GM18520 (cell line): ENCODE results near the gene MVD.

Experiments used
- ATAC-seq: cut with Tn5 transposase; IDR thresholded peaks from one replicate; pipeline ENCODE4 v1.9.1; 2021; ENCODE audit not compliant: unreplicated experiment

The MVD gene

GRCh38 chr16:88655733-88656281 lies 7.1 kb downstream of the MVD start:
- no peak for ATAC-seq

DNA sequence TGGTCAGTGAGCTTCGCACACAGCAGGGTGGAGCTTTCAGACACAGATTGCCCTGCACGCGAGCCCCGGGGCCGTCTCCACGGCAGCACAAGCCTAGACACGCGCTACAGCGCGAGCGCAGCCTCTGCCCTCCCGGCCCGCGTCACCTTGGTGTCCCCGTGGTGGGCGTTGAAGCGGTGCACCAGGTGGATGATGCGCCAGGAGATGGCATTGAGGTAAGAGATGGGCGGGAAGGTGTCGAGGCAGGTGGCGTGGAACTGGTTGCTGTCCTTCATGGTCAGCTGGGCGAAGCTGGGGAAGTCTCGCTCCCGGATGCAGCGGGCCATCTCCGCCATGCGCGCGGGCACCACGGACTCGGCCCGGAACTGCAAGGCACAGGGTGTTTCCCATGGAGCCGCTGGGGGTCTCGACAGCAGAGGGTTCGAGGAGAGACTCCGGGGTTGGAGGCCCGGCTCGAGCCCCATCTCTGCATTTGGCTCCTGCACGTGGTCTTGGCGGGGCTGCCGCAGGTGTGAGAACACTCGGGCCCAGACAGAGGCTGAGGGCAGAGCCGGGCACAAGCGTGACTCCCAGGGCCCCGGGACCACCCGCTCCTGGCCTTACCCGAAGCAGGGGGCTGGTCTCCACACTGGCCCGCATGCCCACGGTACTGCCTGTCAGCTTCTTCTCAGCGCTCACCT lies 7.7 kb downstream of the MVD start:
- ATAC-seq = no peak

GRCh38 chr16:88654363-88655052 lies 8.4 kb downstream of the MVD start:
- ATAC-seq = no peak

- ATAC-seq = no peak
Measured at GRCh38 chr16:88653596-88654362, 9.1 kb downstream of the MVD start.

DNA sequence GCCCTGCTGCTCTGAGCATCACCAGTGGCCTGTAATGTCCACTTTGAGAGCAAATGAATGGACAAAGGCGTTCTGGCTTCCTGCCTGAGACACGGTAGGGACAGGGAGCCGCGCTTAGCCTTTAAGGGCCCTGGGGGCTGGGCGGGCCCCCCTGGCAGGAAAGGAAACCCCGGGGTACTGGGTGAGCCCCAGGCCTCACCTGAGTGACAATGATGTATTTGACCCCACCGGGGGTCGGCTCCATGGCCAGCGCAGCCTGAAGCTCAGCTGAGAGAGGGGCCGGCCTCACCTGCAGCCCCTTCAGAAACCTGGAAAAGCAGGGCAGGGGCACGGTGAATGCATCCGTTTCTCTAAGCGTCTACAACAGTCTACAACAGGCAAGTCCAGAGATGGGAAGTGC lies 9.8 kb downstream of the MVD start:
- no peak for ATAC-seq

- ATAC-seq = no peak
Measured at GRCh38 chr16:88652762-88653063, 10.2 kb downstream of the MVD start.

GRCh38 chr16:88651989-88652761 lies 10.7 kb downstream of the MVD start:
- ATAC-seq = no peak

GRCh38 chr16:88651276-88651988 lies 11.5 kb downstream of the MVD start:
- peak; percentile 66 for ATAC-seq

GRCh38 chr16:88650749-88651275 lies 12.1 kb downstream of the MVD start, which contains the start of gene CYBA:
Gene CYBA (minus strand): TSS chr16:88651053. CDS start chr16:88651013, 40 bp downstream.
- peak; percentile 35 for ATAC-seq

- peak; percentile 1 for ATAC-seq
Measured at GRCh38 chr16:88649924-88650748, 12.8 kb downstream of the MVD start.

- no peak for ATAC-seq
Measured at GRCh38 chr16:88649195-88649923, 13.5 kb downstream of the MVD start.

- no peak for ATAC-seq
Measured at GRCh38 chr16:88647178-88648070, 15.5 kb downstream of the MVD start.

GRCh38 chr16:88646345-88647034 lies 16.4 kb downstream of the MVD start:
- ATAC-seq = no peak

DNA sequence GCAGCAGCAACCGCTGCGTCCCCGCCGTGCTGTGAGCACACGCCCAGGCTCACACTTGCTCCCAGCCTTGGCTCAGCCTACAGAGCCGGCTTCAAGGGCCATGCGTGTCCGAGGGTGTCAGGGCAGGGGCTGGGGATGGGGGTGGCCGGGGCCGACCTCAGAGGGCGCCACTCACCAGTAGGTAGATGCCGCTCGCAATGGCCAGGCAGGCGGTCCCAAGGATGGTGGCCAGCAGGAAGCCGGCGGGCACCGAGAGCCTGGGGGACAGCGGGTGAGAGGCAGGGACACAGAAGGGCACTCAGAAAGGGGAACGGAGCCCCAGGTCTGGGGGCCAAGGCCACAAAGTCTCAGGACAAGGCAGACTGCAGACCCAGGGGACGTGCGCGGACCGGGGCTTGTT lies 16.9 kb downstream of the MVD start:
- ATAC-seq = no peak

DNA sequence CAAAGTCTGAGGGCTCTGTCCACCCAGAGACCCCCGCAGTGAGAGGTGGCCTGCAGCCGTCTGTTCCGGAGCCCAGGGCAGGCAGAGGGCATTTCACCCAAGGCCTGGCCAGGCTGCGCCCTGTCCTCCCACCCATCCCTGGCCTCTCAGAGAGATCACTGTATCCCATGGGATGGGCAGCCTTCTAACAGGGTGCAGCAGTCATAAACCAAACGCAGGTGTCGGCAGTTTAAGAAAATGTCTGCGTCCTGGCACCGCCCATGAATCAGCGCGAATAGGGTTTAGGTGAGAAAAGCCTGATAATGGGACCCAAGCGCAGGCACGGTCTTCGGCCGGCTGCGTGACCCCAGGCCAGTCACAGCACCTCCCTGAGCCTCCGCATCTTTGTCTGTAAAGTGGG lies 17.4 kb downstream of the MVD start:
- ATAC-seq = no peak

DNA sequence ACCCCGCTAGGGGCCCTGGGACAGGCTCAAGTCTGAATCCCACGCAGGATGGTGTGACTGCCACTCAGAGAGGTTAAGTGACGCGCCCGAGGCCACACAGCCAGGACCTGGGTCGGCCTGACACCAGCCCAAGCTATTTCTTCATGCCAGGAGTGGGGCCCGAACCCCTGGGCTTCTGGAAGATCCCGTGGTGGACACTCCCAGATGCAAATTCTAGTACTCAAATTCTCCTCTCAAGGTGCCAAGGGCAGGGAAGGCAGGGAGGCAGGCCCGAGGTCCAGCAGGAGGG lies 19.3 kb downstream of the MVD start:
- no peak for ATAC-seq
